H9 (cell line): ENCODE data around the gene ABCC12. TPM values are rescaled to one million over a fixed set of nuclear protein-coding genes. Genes with fewer than 3 reads are reported as not detected.

Experiments
- DNase-seq: peaks from one replicate; pipeline ENCODE4 v3.0.0-alpha.2; 2017
- H2AFZ ChIP-seq: one replicate; pipeline ENCODE4 v1.6.1; 2013; ENCODE audit warnings: mild to moderate bottlenecking, low read length, control low read depth, moderate library complexity
- H2AK5ac ChIP-seq: 2 replicates; pipeline ENCODE4 v1.6.1; 2013; ENCODE audit warnings: low read length, control low read depth, mixed read lengths; ENCODE audit not compliant: insufficient read length
- H2BK120ac ChIP-seq: one replicate; pipeline ENCODE4 v1.6.1; 2013; ENCODE audit warnings: low read depth, mild to moderate bottlenecking, low read length, control low read depth, inconsistent platforms; ENCODE audit not compliant: poor library complexity, severe bottlenecking
- H2BK12ac ChIP-seq: 2 replicates; pipeline ENCODE4 v1.6.1; 2013; ENCODE audit warnings: low read length, control low read depth, mixed read lengths, low read depth; ENCODE audit not compliant: insufficient read length
- H2BK15ac ChIP-seq: 2 replicates; pipeline ENCODE4 v1.6.1; 2013; ENCODE audit warnings: low read depth, low read length, control low read depth
- H2BK20ac ChIP-seq: one replicate; pipeline ENCODE4 v1.6.1; 2013; ENCODE audit warnings: low read depth, mild to moderate bottlenecking, low read length, control low read depth, inconsistent platforms; ENCODE audit not compliant: poor library complexity, severe bottlenecking
- H2BK5ac ChIP-seq: 2 replicates; pipeline ENCODE4 v1.6.1; 2013; ENCODE audit warnings: low read length, control low read depth, mixed read lengths; ENCODE audit not compliant: insufficient read length
- H3K14ac ChIP-seq: 2 replicates; pipeline ENCODE4 v1.6.1; 2013; ENCODE audit warnings: low read length, control low read depth; ENCODE audit not compliant: insufficient read depth
- H3K18ac ChIP-seq: 2 replicates; pipeline ENCODE4 v1.6.1; 2013; ENCODE audit warnings: low read depth, mild to moderate bottlenecking, mixed read lengths, low read length, control low read depth; ENCODE audit not compliant: insufficient read length
- H3K23ac ChIP-seq: 2 replicates; pipeline ENCODE4 v1.6.1; 2013; ENCODE audit warnings: low read length, control low read depth, mixed read lengths, low read depth; ENCODE audit not compliant: insufficient read length
- H3K23me2 ChIP-seq: 2 replicates; pipeline ENCODE4 v1.6.1; 2013; ENCODE audit warnings: low read depth, mild to moderate bottlenecking, mixed read lengths, low read length, control low read depth; ENCODE audit not compliant: insufficient read length, poor library complexity, severe bottlenecking
- H3K27ac ChIP-seq: 2 replicates; pipeline ENCODE4 v1.5.1; 2013; ENCODE audit warnings: low read length, control low read depth, mixed read lengths, low read depth; ENCODE audit not compliant: insufficient read length
- H3K27me3 ChIP-seq: 2 replicates; pipeline ENCODE4 v1.6.1; 2013; ENCODE audit warnings: low read length, control low read depth, inconsistent platforms; ENCODE audit not compliant: insufficient read depth
- H3K4ac ChIP-seq: 2 replicates; pipeline ENCODE4 v1.6.1; 2013; ENCODE audit warnings: low read depth, mild to moderate bottlenecking, control low read depth, inconsistent platforms, low read length, moderate library complexity
- H3K4me1 ChIP-seq: 2 replicates; pipeline ENCODE4 v1.6.1; 2013; ENCODE audit warnings: low read length, control low read depth, inconsistent platforms; ENCODE audit not compliant: insufficient read depth
- H3K4me2 ChIP-seq: 2 replicates; pipeline ENCODE4 v1.6.1; 2013; ENCODE audit warnings: low read length, control low read depth, mixed read lengths; ENCODE audit not compliant: insufficient read length, insufficient read depth
- H3K56ac ChIP-seq: 2 replicates; pipeline ENCODE4 v1.6.1; 2013; ENCODE audit warnings: low read depth, mild to moderate bottlenecking, mixed read lengths, low read length, control low read depth; ENCODE audit not compliant: insufficient read length
- H3K79me1 ChIP-seq: 2 replicates; pipeline ENCODE4 v1.6.1; 2013; ENCODE audit warnings: low read depth, mild to moderate bottlenecking, moderate library complexity, low read length, control low read depth, inconsistent platforms; ENCODE audit not compliant: insufficient read depth, poor library complexity, severe bottlenecking
- H3K79me2 ChIP-seq: 2 replicates; pipeline ENCODE4 v1.6.1; 2013; ENCODE audit warnings: low read length, control low read depth, inconsistent platforms; ENCODE audit not compliant: insufficient read depth
- H3K9ac ChIP-seq: 2 replicates; pipeline ENCODE4 v1.6.1; 2013; ENCODE audit warnings: low read length, control low read depth, mixed read lengths; ENCODE audit not compliant: insufficient read length; ENCODE audit errors: extremely low read depth
- H3K9me3 ChIP-seq: one replicate; pipeline ENCODE4 v1.6.1; 2013; ENCODE audit warnings: low read depth, low read length, inconsistent platforms; ENCODE audit not compliant: control insufficient read depth
- H3T11ph ChIP-seq: one replicate; pipeline ENCODE4 v1.6.1; 2013; ENCODE audit warnings: mild to moderate bottlenecking, low read length, control low read depth, inconsistent platforms
- H4K20me1 ChIP-seq: one replicate; pipeline ENCODE4 v1.6.1; 2013; ENCODE audit not compliant: control insufficient read depth, insufficient read length, insufficient read depth
- H4K5ac ChIP-seq: 2 replicates; pipeline ENCODE4 v1.6.1; 2013; ENCODE audit warnings: low read depth, mild to moderate bottlenecking, mixed read lengths, low read length, control low read depth; ENCODE audit not compliant: insufficient read length
- H4K8ac ChIP-seq: replicated peaks from 2 replicates; pipeline ENCODE4 v1.6.1; 2013; ENCODE audit warnings: low read length, control low read depth, mixed read lengths, low read depth; ENCODE audit not compliant: insufficient read length
- H4K91ac ChIP-seq: 2 replicates; pipeline ENCODE4 v1.6.1; 2013; ENCODE audit warnings: low read depth, mild to moderate bottlenecking, moderate library complexity, mixed read lengths, low read length, control low read depth; ENCODE audit not compliant: insufficient read length
- H3K27ac Mint-ChIP-seq, 3 experiments: 2 replicates in 2 of 3; 3 replicates in 1 of 3; pipeline ENCODE4 v1.8.0; 2020 to 2021; ENCODE audit warnings: mixed read lengths in 3 of 3, mild to moderate bottlenecking in 1 of 3, moderate library complexity in 1 of 3
- H3K27me3 Mint-ChIP-seq: 2 replicates; pipeline ENCODE4 v1.8.0; 2021; ENCODE audit warnings: low read depth, mild to moderate bottlenecking, moderate library complexity, mixed read lengths
- H3K36me3 Mint-ChIP-seq, 3 experiments: 2 replicates in 2 of 3; 3 replicates in 1 of 3; pipeline ENCODE4 v1.8.0; 2020 to 2021; ENCODE audit warnings: low read depth in 3 of 3, mixed read lengths in 3 of 3; ENCODE audit not compliant: insufficient read depth in 1 of 3
- H3K4me1 Mint-ChIP-seq, 2 experiments: 2 replicates each; pipeline ENCODE4 v1.8.0; 2020; ENCODE audit warnings: mixed read lengths in 2 of 2
- H3K4me3 Mint-ChIP-seq, 2 experiments: 2 replicates in 1 of 2; 3 replicates in 1 of 2; pipeline ENCODE4 v1.8.0; 2020 to 2021; ENCODE audit warnings: mild to moderate bottlenecking in 2 of 2, mixed read lengths in 2 of 2, moderate library complexity in 1 of 2
- H3K9me3 Mint-ChIP-seq, 2 experiments: 2 replicates in 1 of 2; 3 replicates in 1 of 2; pipeline ENCODE4 v1.8.0; 2020; ENCODE audit warnings: mild to moderate bottlenecking in 2 of 2, mixed read lengths in 2 of 2, moderate library complexity in 1 of 2
- CTCF ChIP-seq: fragments of 200-600 bp; sonication (generic); conservative IDR thresholded peaks from 3 replicates; pipeline ENCODE4 v1.8.0; 2021; ENCODE audit warnings: antibody characterized with exemption, mild to moderate bottlenecking
- WGBS: extraction: QIAGEN DNeasy Blood & Tissue Kit; methylation state at CpG from one replicate; pipeline ENCODE4 v1.1.7; 2013; ENCODE audit warnings: missing lambda C conversion rate, low lambda C conversion rate, mixed read lengths; ENCODE audit not compliant: insufficient read length; ENCODE audit errors: extremely low coverage; 5-methylcytosine and 5-hydroxymethylcytosine counted together
- total RNA-seq: library from RNA; stranded (reverse); gene quantifications from 2 replicates; pipeline ENCODE4 v1.2.1, GENCODE V29; 2021

The ABCC12 gene
- total RNA-seq, 1 experiment from 2014 or later: 0.09 TPM

GRCh38 chr16:48133455-48134211 is 22.2 kb downstream of the ABCC12 start:
- Histone ChIP-seq H3K14ac (no peak overlapping the region), H3K18ac (no peak overlapping the region), H3K56ac (no peak overlapping the region), H4K20me1 (no peaks in the 10 kb centered on the region), H3K27me3 (no peaks in the 10 kb centered on the region), H2BK15ac (no peak overlapping the region), H2BK5ac (no peak overlapping the region), H2AK5ac (no peak overlapping the region), H3K79me1 (no peaks in the 10 kb centered on the region), H3K23ac (no peak overlapping the region), H3K27ac (no peak overlapping the region), H3K4me2 (no peak overlapping the region), H3T11ph (no peak overlapping the region), H2BK120ac (no peak overlapping the region), H2AFZ (no peak overlapping the region), H3K9ac (no peak overlapping the region), H4K8ac (no peak overlapping the region), H3K4me1 (no peaks in the 10 kb centered on the region), H4K5ac (no peak overlapping the region), H4K91ac (no peak overlapping the region), H3K4ac (no peak overlapping the region), H3K9me3 (no peaks in the 10 kb centered on the region), H2BK12ac (no peak overlapping the region), H2BK20ac (no peak overlapping the region), H3K23me2 (no peaks in the 10 kb centered on the region), H3K79me2 (no peaks in the 10 kb centered on the region)
- Mint-ChIP-seq H3K4me1 (peaks cover 5 to 8% of the 10 kb centered on the region in 2 experiments), H3K36me3 (no peaks in the 10 kb centered on the region), H3K9me3 (no peaks in the 10 kb centered on the region; a peak in 1 of 5 replicates), H3K27ac (no peak overlapping the region), H3K4me3 (no peak overlapping the region), H3K27me3 (no peaks in the 10 kb centered on the region; the same call in none of the 2 replicates)
- no peak for DNase-seq
- TF ChIP-seq CTCF: no peak
- no CpG with 5 or more reads among the region's 18 CpGs for WGBS
